ENCODE measurements around the gene OCRL.
A peak's percentile ranks its signal among the peaks of the same experiment; 100 is the strongest.

Gene OCRL

GRCh38 chrX:129530410-129530809 lies 9.6 kb upstream of the OCRL start:
- TF ChIP-seq CTCF (IDR thresholded peaks at IDR 0.05; ENCODE audit: low read depth, low read length): no peak
- DNase-seq (ENCODE audit: low read depth in 2 of 2): no peak

GRCh38 chrX:129531132-129531531 lies 8.9 kb upstream of the OCRL start:
- no peak for DNase-seq (ENCODE audit: low read depth in 2 of 2)
- H3K4me3 ChIP-seq (replicated peaks in 1 of 2; ENCODE audit: low read depth in 2 of 2, low read length in 2 of 2): no peak overlapping the region
- no peak for TF ChIP-seq CTCF (IDR thresholded peaks at IDR 0.05; ENCODE audit: low read depth, low read length)

More at GRCh38 chrX:129530410-129530809, 9.6 kb upstream of the OCRL start:
- no peak overlapping the region for H3K4me3 ChIP-seq (replicated peaks in 1 of 2; ENCODE audit: low read depth in 2 of 2, low read length in 2 of 2)

DNA sequence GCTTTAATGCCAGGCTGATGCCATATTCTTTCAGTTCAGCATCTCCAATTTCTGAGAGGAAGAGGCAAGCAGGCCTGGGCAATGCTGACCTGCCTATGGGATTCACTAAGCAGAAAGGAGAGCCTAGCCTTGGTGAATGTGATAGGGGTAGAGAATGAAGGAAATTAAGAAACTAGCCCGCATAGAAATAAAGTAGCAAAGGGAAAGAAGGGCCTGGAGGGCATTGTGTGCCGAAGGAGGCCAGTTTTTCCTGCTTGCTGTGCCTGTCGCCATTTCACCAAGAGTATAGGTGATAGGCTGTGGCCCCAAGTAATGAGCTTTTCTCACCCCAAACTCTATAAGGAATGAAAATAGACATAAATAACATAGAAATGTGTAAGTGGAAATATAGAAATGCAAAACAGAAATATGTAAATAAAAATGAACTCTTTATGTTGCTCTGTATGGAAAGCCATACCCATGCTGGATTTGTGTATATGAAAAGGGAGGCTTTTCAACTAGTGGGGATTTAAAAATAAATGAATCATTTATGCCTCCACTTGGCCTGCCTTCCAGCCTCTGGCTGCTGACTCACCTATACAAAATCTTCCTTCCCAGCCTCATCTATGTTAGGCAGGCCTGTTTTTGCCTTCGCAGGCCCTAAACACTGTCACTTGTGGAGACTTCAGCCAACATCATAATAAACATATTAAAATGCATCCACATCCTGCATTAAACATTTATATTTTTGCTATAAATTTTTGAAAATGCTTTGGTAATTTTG lies 5.1 kb upstream of the OCRL start:
- no peak for TF ChIP-seq CTCF (IDR thresholded peaks at IDR 0.05; ENCODE audit: low read depth, low read length)
- H3K4me3 ChIP-seq (replicated peaks in 1 of 2; ENCODE audit: low read depth in 2 of 2, low read length in 2 of 2): no peak overlapping the region
- DNase-seq (ENCODE audit: low read depth in 2 of 2): peak in 1 of 2 donors; percentile 48

DNA sequence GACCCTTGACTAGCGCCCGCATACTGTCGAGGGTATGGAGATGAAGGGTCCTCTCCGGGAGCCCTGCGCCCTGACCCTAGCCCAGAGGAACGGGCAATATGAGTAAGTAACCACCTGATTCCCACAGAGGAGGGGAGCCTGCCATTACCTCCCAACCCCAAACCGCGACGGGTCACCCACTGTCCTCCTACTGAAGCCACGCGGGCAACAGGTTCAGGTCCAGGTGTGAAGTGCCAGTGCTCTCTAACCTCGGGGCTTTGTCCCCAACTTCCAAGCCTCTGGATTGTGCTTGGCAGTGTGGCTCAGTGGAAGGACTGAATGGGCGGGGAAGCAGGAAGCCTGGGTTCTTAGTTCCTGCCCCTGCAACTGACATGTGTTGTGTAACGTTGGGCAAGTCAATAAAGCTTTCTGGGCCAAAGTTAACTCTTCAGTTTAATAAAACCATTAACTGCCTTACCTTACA lies 694 bp downstream of the OCRL start:
- DNase-seq (ENCODE audit: low read depth in 2 of 2): peak in 1 of 2 donors; percentile 17

DNA sequence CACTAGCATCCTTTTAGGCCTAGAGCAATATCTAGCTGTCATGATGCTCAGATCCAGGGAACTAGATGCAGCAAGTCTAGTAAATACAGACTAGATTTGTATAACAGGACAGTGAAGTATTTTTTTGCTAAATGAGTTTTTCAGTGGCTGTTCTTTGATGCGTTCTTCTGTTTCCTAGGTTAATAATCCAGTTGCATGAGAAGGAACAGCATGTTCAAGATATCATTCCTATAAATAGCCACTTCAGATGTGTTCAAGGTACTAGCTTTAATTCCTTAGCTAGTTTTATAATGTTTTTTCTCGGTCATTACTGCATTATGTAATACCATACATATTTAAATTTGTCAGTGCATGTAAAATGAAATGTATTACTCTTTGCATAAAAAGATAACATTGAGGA lies 4.7 kb downstream of the OCRL start:
- no peak overlapping the region for H3K4me3 ChIP-seq (replicated peaks in 1 of 2; ENCODE audit: low read depth in 2 of 2, low read length in 2 of 2)

More for the DNA sequence above, 694 bp downstream of the OCRL start:
- no peak for TF ChIP-seq CTCF (IDR thresholded peaks at IDR 0.05; ENCODE audit: low read depth, low read length)
- H3K4me3 ChIP-seq (replicated peaks in 1 of 2; ENCODE audit: low read depth in 2 of 2, low read length in 2 of 2): peak overlapping the region; percentile 62 to 67

DNA sequence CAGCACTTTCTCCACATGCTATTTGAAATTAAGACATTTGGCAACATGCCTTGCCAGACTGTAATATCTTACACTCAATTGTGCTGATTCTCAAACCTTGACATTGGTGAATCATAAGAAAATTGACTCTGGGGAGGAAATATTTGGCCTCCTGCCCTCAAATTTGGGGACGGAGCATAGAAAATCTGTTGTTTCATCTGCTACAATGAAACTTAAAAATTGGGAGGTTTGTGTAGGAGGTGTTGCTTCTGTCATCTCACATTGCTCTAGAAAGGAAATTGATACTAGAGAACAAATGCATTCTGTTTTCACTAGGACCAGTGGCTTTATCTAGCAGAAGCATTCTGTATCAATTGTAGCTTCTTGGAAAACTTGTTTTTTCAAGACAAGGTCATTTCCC lies 5.3 kb downstream of the OCRL start:
- no peak for DNase-seq (ENCODE audit: low read depth in 2 of 2)
- H3K4me3 ChIP-seq (replicated peaks in 1 of 2; ENCODE audit: low read depth in 2 of 2, low read length in 2 of 2): no peak overlapping the region

More for the DNA sequence above, 4.7 kb downstream of the OCRL start:
- no peak for TF ChIP-seq CTCF (IDR thresholded peaks at IDR 0.05; ENCODE audit: low read depth, low read length)
- no peak for DNase-seq (ENCODE audit: low read depth in 2 of 2)

More for the DNA sequence above, 5.3 kb downstream of the OCRL start:
- no peak for TF ChIP-seq CTCF (IDR thresholded peaks at IDR 0.05; ENCODE audit: low read depth, low read length)
